ENCODE measurements around the gene DPYSL5. TPM values are rescaled to one million over a fixed set of nuclear protein-coding genes. Genes with fewer than 3 reads are reported as not detected.

DPYSL5 gene
- total RNA-seq, 5 donors from 2014 or later (not counting 1 experiment from before 2014, with no cell fraction given) = not detected

GRCh38 chr2:26911911-26912861 lies 64.3 kb downstream of the DPYSL5 start:
- Histone ChIP-seq H3K36me3 (ENCODE audit: control insufficient read depth in 2 of 2, extremely low read depth in 1 of 2, insufficient read depth in 1 of 2, low read length in 1 of 2) (no peaks in the 10 kb centered on the region), H3K4me1 (ENCODE audit: control insufficient read depth in 1 of 2, extremely low read depth in 1 of 2, insufficient read depth in 2 of 2, low read length in 2 of 2) (no peaks in the 10 kb centered on the region), H3K4me3 (ENCODE audit: control insufficient read depth in 1 of 2, extremely low read depth in 1 of 2, low read length in 1 of 2) (no peak overlapping the region), H3K9me3 (no peaks in the 10 kb centered on the region), H3K27ac (ENCODE audit: low read length) (no peak overlapping the region), H3K27me3 (replicated peaks in 1 of 2; ENCODE audit: control insufficient read depth in 2 of 2, extremely low read depth in 1 of 2, insufficient read depth in 2 of 2, low read length in 1 of 2) (peaks cover 0 to 39% of the 10 kb centered on the region in 2 experiments)
- Mint-ChIP-seq H3K4me1 (no peaks in the 10 kb centered on the region), H3K36me3 (no peaks in the 10 kb centered on the region), H3K27me3 (peaks cover 10 to 26% of the 10 kb centered on the region in 2 donors), H3K4me3 (no peak overlapping the region), H3K9me3 (no peaks in the 10 kb centered on the region), H3K27ac (no peak overlapping the region)
- WGBS (ENCODE audit: insufficient coverage) = 76% methylated on average over 13 of the region's 23 CpGs
- POLR2A ChIA-PET = no interaction called here
- DNase-seq (no peak), ATAC-seq (replicated peaks in 1 of 4) (no peak)
- CTCF ChIA-PET = no interaction called here

- peaks cover 0 to 35% of the 10 kb centered on the region in 2 experiments for H3K27me3 ChIP-seq (replicated peaks in 1 of 2; ENCODE audit: control insufficient read depth in 2 of 2, extremely low read depth in 1 of 2, insufficient read depth in 2 of 2, low read length in 1 of 2)
- Mint-ChIP-seq H3K4me3 (no peak overlapping the region), H3K27me3 (peaks cover 5 to 24% of the 10 kb centered on the region in 2 donors), H3K27ac (no peak overlapping the region), H3K36me3 (no peaks in the 10 kb centered on the region), H3K4me1 (no peaks in the 10 kb centered on the region), H3K9me3 (no peaks in the 10 kb centered on the region)
- no peaks in the 10 kb centered on the region for H3K4me1 ChIP-seq (ENCODE audit: control insufficient read depth in 1 of 2, extremely low read depth in 1 of 2, insufficient read depth in 2 of 2, low read length in 2 of 2)
- H3K4me3 ChIP-seq (ENCODE audit: control insufficient read depth in 1 of 2, extremely low read depth in 1 of 2, low read length in 1 of 2) = no peak overlapping the region
- H3K36me3 ChIP-seq (ENCODE audit: control insufficient read depth in 2 of 2, extremely low read depth in 1 of 2, insufficient read depth in 1 of 2, low read length in 1 of 2) = no peaks in the 10 kb centered on the region
- no peak overlapping the region for H3K27ac ChIP-seq (ENCODE audit: low read length)
- ChIA-PET CTCF (no interaction called here), POLR2A (no interaction called here)
- no peak for ATAC-seq (replicated peaks in 1 of 4)
- no peak for DNase-seq
- no peaks in the 10 kb centered on the region for H3K9me3 ChIP-seq
- 80% methylated on average over 1 of the region's 2 CpGs for WGBS (ENCODE audit: insufficient coverage)
Observed at GRCh38 chr2:26913606-26913998, 65.7 kb downstream of the DPYSL5 start.

- CTCF ChIA-PET = interaction anchor here in 1 of 2 donors (0.6 kb wide), 1 partner anchor 73 kb away, joined by 8 read pairs; no protein-coding TSS in a partner anchor
- no peak overlapping the region for H3K4me3 Mint-ChIP-seq
Observed at GRCh38 chr2:26913999-26914658, 66.2 kb downstream of the DPYSL5 start.

GRCh38 chr2:26914659-26915310 lies 66.9 kb downstream of the DPYSL5 start:
- H3K4me3 Mint-ChIP-seq = no peak overlapping the region
- Histone ChIP-seq H3K9me3 (no peaks in the 10 kb centered on the region), H3K4me3 (ENCODE audit: control insufficient read depth in 1 of 2, extremely low read depth in 1 of 2, low read length in 1 of 2) (no peak overlapping the region), H3K27me3 (replicated peaks in 1 of 2; ENCODE audit: control insufficient read depth in 2 of 2, extremely low read depth in 1 of 2, insufficient read depth in 2 of 2, low read length in 1 of 2) (peaks cover 0 to 35% of the 10 kb centered on the region in 2 experiments), H3K27ac (ENCODE audit: low read length) (no peak overlapping the region), H3K4me1 (ENCODE audit: control insufficient read depth in 1 of 2, extremely low read depth in 1 of 2, insufficient read depth in 2 of 2, low read length in 2 of 2) (no peaks in the 10 kb centered on the region), H3K36me3 (ENCODE audit: control insufficient read depth in 2 of 2, extremely low read depth in 1 of 2, insufficient read depth in 1 of 2, low read length in 1 of 2) (no peaks in the 10 kb centered on the region)
- DNase-seq (no peak), ATAC-seq (replicated peaks in 1 of 4) (no peak)
- no peaks in the 10 kb centered on the region for H3K9me3 Mint-ChIP-seq
- no peaks in the 10 kb centered on the region for H3K4me1 Mint-ChIP-seq
- no peaks in the 10 kb centered on the region for H3K36me3 Mint-ChIP-seq
- POLR2A ChIA-PET = no interaction called here
- CTCF ChIA-PET = interaction anchor here in 1 of 2 donors (0.6 kb wide), 1 partner anchor 73 kb away, joined by 8 read pairs; no protein-coding TSS in a partner anchor
- H3K27me3 Mint-ChIP-seq = peaks cover 5 to 24% of the 10 kb centered on the region in 2 donors
- 22% methylated on average over 2 of the region's 4 CpGs for WGBS (ENCODE audit: insufficient coverage)
- no peak overlapping the region for H3K27ac Mint-ChIP-seq

More at GRCh38 chr2:26913999-26914658, 66.2 kb downstream of the DPYSL5 start:
- no peaks in the 10 kb centered on the region for H3K4me1 ChIP-seq (ENCODE audit: control insufficient read depth in 1 of 2, extremely low read depth in 1 of 2, insufficient read depth in 2 of 2, low read length in 2 of 2)
- Mint-ChIP-seq H3K27me3 (peaks cover 5 to 24% of the 10 kb centered on the region in 2 donors), H3K9me3 (no peaks in the 10 kb centered on the region), H3K4me1 (no peaks in the 10 kb centered on the region), H3K36me3 (no peaks in the 10 kb centered on the region), H3K27ac (no peak overlapping the region)
- no peaks in the 10 kb centered on the region for H3K9me3 ChIP-seq
- H3K4me3 ChIP-seq (ENCODE audit: control insufficient read depth in 1 of 2, extremely low read depth in 1 of 2, low read length in 1 of 2) = no peak overlapping the region
- H3K27ac ChIP-seq (ENCODE audit: low read length) = no peak overlapping the region
- POLR2A ChIA-PET = no interaction called here
- H3K36me3 ChIP-seq (ENCODE audit: control insufficient read depth in 2 of 2, extremely low read depth in 1 of 2, insufficient read depth in 1 of 2, low read length in 1 of 2) = no peaks in the 10 kb centered on the region
- WGBS (ENCODE audit: insufficient coverage) = 86% methylated on average over 8 of the region's 10 CpGs
- H3K27me3 ChIP-seq (replicated peaks in 1 of 2; ENCODE audit: control insufficient read depth in 2 of 2, extremely low read depth in 1 of 2, insufficient read depth in 2 of 2, low read length in 1 of 2) = peaks cover 0 to 35% of the 10 kb centered on the region in 2 experiments
- no peak for DNase-seq
- no peak for ATAC-seq (replicated peaks in 1 of 4)

- no peak for DNase-seq
- no peaks in the 10 kb centered on the region for H3K36me3 Mint-ChIP-seq
- H3K36me3 ChIP-seq (ENCODE audit: control insufficient read depth in 2 of 2, extremely low read depth in 1 of 2, insufficient read depth in 1 of 2, low read length in 1 of 2) = no peaks in the 10 kb centered on the region
- no peak for ATAC-seq (replicated peaks in 1 of 4)
- H3K9me3 Mint-ChIP-seq = no peaks in the 10 kb centered on the region
- WGBS (ENCODE audit: insufficient coverage) = 90% methylated on average over 5 of the region's 5 CpGs
- no peak overlapping the region for H3K27ac ChIP-seq (ENCODE audit: low read length)
- CTCF ChIA-PET = no interaction called here
- no peaks in the 10 kb centered on the region for H3K9me3 ChIP-seq
- peaks cover 0 to 35% of the 10 kb centered on the region in 2 experiments for H3K27me3 ChIP-seq (replicated peaks in 1 of 2; ENCODE audit: control insufficient read depth in 2 of 2, extremely low read depth in 1 of 2, insufficient read depth in 2 of 2, low read length in 1 of 2)
- no peak overlapping the region for H3K4me3 Mint-ChIP-seq
- H3K4me1 Mint-ChIP-seq = no peaks in the 10 kb centered on the region
- no peak overlapping the region for H3K4me3 ChIP-seq (ENCODE audit: control insufficient read depth in 1 of 2, extremely low read depth in 1 of 2, low read length in 1 of 2)
- H3K27ac Mint-ChIP-seq = no peak overlapping the region
- H3K27me3 Mint-ChIP-seq = peaks cover 5 to 24% of the 10 kb centered on the region in 2 donors
- POLR2A ChIA-PET = no interaction called here
- H3K4me1 ChIP-seq (ENCODE audit: control insufficient read depth in 1 of 2, extremely low read depth in 1 of 2, insufficient read depth in 2 of 2, low read length in 2 of 2) = no peaks in the 10 kb centered on the region
Observed at GRCh38 chr2:26915316-26915715, 67.4 kb downstream of the DPYSL5 start.

- ChIA-PET POLR2A (no interaction called here), CTCF (interaction anchor here in 1 of 2 donors (0.6 kb wide), 1 partner anchor 800 kb away, joined by 3 read pairs; no protein-coding TSS in a partner anchor)
- H3K27ac ChIP-seq (ENCODE audit: low read length) = no peak overlapping the region
- H3K27ac Mint-ChIP-seq = no peak overlapping the region
- H3K27me3 Mint-ChIP-seq = peaks cover 6 to 18% of the 10 kb centered on the region in 2 donors
- 91% methylated on average over 5 of the region's 7 CpGs for WGBS (ENCODE audit: insufficient coverage)
- peaks cover 0 to 37% of the 10 kb centered on the region in 2 experiments for H3K27me3 ChIP-seq (replicated peaks in 1 of 2; ENCODE audit: control insufficient read depth in 2 of 2, extremely low read depth in 1 of 2, insufficient read depth in 2 of 2, low read length in 1 of 2)
- no peaks in the 10 kb centered on the region for H3K36me3 Mint-ChIP-seq
- H3K9me3 Mint-ChIP-seq = no peaks in the 10 kb centered on the region
- H3K4me3 ChIP-seq (ENCODE audit: control insufficient read depth in 1 of 2, extremely low read depth in 1 of 2, low read length in 1 of 2) = no peak overlapping the region
- DNase-seq (no peak), ATAC-seq (replicated peaks in 1 of 4) (no peak)
- no peak overlapping the region for H3K4me3 Mint-ChIP-seq
- no peaks in the 10 kb centered on the region for H3K9me3 ChIP-seq
- no peaks in the 10 kb centered on the region for H3K4me1 ChIP-seq (ENCODE audit: control insufficient read depth in 1 of 2, extremely low read depth in 1 of 2, insufficient read depth in 2 of 2, low read length in 2 of 2)
- H3K36me3 ChIP-seq (ENCODE audit: control insufficient read depth in 2 of 2, extremely low read depth in 1 of 2, insufficient read depth in 1 of 2, low read length in 1 of 2) = no peaks in the 10 kb centered on the region
- no peaks in the 10 kb centered on the region for H3K4me1 Mint-ChIP-seq
Observed at GRCh38 chr2:26916128-26916692, 68.3 kb downstream of the DPYSL5 start.

All from T-cell (primary cell).